NOMO-1 treated with DMSO at 0.1 percent for 48 hours (cell line): Measurements from ENCODE around the gene TNK1.
"Not testable (repeated sequence)": the region's sequence is repeated elsewhere in the genome, so short reads cannot be mapped to it uniquely, and the experiment has no call there.

ENCODE experiments used
- DNase-seq: peaks from one replicate; lab custom pipeline; 2025; ENCODE audit not compliant: unreplicated experiment; lab: John Stamatoyannopoulos, UW

Gene TNK1

DNA sequence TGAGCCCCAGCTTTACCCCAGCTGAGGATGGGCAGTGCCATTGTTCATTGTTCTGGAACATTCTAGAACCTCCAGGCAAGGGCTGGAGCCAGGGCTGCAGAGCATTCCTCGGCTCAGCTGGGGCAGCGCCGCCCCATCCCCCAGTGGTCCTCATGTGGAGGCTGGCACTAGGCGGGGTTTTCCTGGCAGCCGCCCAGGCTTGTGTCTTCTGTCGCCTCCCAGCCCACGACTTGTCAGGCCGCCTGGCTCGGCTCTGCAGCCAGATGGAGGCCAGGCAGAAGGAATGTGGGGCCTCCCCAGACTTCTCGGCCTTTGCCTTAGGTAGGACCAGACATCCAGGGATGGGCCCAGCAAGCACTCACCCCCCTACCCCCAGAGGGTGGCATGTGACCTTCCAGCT lies 25.8 kb upstream of the TNK1 start, which contains the start of gene TMEM95:
Gene TMEM95, plus strand, starts transcription at position 104 of the 400 bp plus-strand sequence. Its CDS starts 49 bp downstream, at position 153.
- no peak for DNase-seq

DNA sequence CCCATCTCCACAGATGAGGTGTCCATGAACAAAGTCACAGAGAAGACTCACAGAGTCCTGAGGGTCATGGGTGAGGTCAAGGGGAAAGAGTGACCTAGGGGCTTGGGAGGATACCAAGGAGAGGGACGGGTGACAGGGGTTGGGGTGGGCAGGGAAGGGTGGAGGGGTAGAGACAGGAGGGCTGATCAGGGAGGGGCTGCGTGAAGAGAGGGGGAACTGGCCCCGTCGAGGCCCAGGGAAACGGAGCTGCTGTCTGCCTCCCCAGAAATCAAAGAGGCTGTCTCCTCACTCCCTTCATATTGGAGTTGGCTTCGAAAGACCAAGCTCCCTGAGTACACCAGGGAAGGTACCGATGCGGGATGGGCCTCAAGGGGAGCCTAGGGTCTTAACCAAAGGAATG lies 25.3 kb upstream of the TNK1 start:
- no peak for DNase-seq

DNA sequence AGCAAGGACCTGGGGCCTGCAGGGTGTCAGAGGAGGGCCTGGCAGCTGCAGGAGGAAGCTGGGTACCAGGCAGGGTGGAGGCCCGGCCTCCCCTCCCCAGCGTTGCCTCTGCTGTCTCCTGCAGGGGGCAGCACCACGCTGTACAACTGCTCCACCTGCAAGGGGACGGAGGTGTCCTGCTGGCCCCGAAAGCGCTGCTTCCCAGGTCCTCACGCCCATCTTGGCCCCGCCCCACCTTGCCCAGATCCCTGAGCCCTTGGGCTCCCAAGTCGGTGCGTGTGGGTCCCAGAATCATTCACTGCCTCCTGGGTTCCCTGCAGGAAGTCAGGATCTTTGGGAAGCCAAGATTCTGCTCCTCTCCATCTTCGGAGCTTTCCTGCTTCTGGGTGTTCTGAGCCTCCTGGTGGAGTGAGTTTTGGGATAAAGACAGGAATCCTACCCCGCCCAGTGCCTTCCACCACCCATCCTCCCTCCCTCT lies 24.8 kb upstream of the TNK1 start:
- DNase-seq: peak; percentile 60

DNA sequence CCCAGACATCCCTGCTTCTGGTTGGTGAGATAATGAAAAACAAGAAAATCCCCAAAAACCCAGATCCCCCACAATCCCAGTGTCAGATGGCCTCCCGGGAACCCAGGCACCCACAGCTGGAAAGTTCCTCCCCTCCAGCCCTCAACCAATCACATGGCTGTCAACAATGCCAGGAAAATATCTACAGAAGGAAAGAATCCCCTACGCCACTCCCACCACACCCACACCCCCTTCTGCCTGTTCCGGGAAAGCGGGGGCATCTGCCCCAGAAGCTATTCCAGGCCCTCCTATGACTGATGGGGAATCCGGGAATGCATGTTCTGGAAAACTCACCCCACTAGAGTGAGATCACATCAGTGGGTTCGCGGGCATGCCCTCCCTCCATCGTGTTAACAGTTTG lies 24.1 kb upstream of the TNK1 start:
- no peak for DNase-seq

DNA sequence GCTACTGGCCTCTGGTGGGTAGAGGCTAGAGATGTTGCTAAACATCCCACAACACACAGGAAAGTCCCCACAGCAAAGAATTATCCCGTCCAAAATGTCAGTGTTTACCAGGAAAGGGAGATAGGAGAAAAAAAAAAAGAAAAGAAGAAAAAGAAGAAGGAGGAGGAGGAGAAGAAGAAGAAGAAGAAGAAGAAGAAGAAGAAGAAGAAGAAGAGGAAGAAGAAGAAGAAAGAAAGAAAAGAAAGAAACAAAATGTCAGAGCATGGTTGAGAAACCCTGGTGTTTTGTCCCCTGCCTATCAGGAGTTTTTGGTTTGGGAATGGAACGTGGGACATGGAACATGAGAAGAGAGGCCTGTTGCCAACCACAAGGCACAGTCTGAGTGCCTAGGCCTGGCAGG lies 23.5 kb upstream of the TNK1 start:
- DNase-seq: no peak

DNA sequence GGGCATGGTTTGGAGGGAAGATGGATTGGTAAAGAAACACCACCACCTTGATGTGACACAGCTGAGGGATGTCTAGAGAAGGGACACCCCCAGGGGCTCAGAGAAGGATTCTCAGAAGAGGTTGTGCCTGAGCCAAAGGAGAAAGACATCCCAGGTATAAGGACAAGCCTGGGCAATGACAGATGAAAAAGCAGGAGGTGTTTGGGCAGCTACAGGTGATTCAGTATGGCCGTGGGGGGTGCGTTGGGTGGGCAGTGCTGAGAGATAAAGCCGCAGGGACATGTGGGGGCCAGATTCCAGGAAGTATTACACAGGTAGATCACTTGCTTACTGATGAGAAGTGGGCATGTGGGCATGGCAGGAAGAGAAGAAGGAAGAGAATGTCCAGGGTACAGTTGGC lies 19.0 kb upstream of the TNK1 start:
- DNase-seq: no peak

DNA sequence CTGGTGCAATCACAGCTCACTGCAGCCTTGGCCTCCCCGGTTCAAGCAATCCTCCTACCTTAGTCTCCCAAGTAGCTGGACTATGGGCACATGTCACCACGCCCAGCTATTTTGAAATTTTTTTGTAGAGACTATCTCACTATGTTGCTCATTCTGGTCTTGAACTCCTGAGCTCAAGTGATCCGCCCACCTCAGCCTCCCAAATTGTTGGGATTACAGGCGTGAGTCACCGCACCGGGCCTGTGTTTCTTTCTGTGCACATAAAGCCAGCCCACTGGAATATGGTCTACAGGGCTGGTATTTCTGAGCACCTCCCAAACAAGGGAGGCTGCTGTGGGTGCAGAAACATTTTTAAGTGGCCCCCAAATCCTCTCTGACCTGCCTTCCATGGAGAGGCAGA lies 17.6 kb upstream of the TNK1 start:
- no peak for DNase-seq

DNA sequence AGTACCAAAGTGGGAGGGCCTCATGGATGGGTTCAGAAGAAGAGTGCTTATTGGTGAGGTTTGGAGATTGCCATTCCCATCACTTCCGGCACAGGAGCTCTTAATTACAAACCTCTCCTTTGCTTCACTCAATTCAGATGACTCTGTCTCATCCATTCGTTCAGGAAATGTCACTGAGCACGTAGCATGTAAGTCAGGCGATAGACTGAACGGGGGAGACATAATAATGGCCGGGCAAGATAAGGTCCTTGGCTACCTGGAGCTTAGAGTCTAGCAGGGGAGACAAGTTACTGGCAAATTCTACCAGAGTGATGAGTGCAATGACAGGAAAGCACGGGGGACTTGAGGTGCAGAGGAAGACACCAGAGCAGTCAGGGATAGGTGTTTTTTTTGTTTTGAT lies 14.9 kb upstream of the TNK1 start:
- not testable (repeated sequence) for DNase-seq

DNA sequence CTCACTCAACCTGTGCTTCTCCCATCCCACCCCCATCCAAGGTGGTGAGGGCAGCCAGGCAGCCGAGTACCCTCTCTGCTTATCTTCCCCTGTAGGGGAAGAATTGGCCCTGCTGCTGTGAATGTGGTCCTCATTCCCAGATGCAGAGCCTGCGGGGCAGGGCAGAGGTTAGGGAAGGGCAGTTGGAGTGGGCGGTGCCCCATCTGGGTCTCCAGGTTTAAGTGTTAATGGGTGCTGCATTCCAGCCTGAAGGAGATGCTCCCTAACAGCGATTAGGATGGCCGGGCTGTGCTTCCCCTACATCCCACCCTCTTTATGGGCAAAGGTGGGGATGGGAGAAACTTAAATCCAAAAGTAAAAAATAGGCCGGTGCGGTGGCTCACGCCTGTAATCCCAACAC lies 13.8 kb upstream of the TNK1 start:
- DNase-seq: no peak

DNA sequence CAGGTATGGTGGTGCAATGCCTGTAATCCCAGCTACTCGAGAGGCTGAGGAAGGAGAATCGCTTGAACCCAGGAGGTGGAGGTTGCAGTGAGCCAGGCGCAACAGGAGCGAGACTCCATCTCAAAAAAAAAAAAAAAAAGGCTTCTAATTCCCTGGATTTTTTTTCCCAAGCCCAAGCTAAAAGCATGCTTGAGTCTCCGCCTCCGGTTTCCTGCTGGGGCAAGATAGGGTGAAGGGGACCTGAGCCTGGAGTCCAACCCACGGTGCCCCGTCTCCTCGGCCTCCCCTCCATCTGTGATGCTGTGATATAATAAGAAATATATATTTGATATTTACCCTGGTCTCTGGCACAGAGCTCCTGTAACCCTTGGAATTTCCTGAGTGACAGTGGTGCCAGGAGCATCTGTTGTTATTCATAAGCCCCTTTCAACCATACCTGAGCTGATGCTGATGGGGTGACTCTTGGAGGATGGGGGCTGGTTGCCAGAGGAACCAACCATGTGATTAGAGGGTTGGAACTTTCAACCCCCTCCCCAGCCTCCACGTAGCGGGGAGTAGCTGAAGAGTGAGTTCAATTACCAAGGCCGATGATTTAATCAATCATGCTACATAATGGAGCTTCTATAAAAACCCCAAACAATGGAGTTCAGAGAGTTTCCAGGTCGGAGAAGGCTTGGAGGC lies 12.8 kb upstream of the TNK1 start:
- DNase-seq: no peak

DNA sequence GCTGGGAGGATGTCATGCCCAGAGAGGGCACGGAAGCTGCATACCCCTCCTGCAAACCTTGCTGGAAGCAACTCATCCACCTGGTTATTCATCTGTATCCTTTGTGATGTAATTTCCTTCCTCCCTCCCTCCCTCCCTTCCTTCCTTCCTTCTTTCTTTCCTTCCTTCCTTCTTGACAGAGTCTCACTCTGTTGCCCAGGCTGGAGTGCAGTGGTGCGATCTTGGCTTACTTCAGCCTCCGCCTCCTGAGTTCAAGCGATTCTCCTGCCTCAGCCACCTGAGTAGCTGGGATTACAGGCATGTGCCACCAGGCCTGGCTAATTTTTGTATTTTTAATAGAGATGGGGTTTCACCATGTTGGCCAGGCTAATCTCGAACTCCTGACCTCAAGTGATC lies 12.3 kb upstream of the TNK1 start:
- DNase-seq: not testable (repeated sequence)

DNA sequence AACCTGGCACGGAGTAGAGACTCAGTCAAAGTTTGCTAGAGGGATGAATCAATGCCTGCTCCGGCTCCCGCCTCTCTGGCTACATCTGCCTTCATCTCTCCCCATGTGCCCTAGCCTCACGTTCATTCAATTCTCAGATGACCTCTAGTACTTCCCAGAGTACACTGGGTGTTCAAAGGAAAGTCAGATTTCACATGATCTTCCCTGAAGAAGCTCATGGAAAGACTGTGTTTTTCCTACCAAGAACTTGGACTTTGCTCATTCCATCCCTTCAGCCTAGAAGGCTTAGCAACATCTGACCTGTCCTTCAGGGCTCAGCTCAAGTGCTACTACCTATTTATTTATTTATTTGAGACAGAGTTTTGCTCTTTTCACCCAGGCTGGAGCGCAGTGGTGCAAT lies 11.1 kb upstream of the TNK1 start:
- no peak for DNase-seq

DNA sequence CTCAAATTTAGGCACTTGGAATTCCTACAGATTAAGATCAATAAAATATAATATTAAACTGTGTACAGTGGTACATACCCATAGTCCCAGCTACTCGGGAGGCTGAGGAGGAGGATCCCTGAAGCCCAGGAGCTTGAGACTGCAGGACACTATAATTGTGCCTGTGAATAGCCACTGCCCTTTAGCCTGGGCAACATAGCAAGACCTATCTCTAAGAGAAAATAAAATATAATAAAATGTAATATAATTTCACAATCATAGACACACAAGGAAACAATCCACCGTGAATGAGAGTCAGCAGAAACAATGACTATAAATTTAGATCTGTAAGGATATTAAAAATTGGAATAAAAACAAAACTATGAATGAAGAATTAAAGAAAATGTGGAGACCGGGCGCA lies 10.0 kb upstream of the TNK1 start:
- no peak for DNase-seq

DNA sequence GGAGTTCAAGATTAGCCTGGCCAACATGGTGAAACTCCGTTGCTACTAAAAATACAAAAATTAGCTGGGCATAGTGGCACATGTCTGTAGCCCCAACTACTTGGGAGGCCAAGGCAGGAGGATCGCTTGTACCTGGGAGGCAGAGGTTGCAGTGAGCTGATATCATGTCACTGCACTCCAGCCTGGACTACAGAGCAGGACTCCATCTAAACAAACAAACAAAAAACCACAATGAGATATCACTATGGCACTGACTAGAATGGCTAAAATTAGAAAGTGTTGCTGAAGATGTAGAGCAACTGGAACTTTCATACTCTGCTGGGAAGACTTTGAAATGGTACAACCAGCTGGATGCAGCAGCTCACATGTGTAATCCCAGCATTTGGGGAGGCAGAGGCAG lies 6.5 kb upstream of the TNK1 start:
- no peak for DNase-seq

DNA sequence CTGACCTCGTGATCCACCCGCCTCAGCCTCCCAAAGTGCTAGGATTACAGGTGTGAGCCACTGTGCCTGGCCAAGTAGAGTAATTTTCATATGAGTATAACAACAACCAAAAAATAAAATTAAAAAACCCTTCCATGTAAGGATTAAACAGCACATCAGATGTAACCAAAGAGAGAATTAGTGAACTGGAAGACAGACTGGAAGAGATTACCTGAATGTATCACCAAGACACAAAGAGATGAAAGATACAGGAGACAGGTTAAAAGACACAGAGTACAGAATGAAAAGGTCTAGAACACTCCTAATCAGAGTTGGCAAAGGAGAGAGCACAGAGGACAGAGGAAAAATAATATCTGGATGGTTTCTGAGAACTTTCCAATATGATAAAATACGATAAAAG lies 1.8 kb upstream of the TNK1 start:
- no peak for DNase-seq

DNA sequence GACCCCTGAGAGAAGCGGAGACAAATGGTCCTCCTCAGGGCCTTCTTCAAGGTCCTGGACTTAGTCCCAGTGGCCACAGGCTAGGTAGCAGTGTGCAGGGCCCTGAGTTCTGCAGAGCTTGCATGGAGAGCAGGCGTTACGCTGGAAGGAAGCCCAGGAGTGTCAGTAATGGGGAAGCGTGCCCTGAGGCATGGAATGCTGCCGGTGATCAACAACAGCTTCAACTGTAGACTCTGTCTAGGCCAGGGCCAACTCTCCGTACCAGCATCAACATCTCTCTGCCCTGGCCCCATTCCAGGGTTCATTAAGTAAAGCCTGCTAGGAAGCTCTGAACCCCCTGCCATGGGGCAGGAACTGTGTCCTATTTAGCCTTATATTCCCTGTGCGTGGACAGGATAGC lies 568 bp upstream of the TNK1 start:
- DNase-seq: no peak

DNA sequence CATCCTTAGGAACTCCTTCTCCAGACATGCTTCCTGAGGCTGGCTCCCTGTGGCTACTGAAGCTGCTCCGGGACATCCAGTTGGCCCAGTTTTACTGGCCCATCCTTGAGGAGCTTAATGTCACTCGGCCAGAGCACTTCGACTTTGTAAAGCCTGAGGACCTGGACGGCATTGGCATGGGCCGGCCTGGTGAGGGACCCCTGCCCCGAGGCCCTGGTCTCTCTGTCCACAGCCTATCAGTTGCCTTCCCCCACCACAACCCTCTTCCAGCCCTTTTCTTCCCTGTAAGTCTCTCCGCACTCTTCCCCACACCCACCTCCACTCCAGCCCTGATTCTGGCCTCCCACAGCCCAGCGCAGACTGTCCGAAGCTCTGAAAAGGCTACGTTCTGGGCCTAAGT lies 2.0 kb downstream of the TNK1 start:
- DNase-seq: no peak

DNA sequence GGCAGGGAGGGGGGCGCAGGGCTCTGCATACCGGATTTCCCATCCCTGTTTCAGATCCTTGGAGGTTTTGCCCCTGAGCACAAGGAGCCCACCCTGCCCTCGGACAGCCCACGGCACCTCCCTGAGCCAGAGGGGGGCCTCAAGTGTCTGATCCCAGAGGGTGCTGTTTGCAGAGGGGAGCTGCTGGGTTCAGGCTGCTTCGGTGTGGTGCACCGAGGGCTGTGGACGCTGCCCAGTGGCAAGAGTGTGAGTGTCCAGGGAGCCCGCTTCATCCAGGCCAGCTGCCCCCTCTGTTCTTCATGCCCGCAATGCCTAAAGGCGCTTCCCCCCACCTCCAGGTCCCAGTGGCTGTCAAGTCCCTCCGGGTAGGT lies 2.5 kb downstream of the TNK1 start:
- DNase-seq: no peak

DNA sequence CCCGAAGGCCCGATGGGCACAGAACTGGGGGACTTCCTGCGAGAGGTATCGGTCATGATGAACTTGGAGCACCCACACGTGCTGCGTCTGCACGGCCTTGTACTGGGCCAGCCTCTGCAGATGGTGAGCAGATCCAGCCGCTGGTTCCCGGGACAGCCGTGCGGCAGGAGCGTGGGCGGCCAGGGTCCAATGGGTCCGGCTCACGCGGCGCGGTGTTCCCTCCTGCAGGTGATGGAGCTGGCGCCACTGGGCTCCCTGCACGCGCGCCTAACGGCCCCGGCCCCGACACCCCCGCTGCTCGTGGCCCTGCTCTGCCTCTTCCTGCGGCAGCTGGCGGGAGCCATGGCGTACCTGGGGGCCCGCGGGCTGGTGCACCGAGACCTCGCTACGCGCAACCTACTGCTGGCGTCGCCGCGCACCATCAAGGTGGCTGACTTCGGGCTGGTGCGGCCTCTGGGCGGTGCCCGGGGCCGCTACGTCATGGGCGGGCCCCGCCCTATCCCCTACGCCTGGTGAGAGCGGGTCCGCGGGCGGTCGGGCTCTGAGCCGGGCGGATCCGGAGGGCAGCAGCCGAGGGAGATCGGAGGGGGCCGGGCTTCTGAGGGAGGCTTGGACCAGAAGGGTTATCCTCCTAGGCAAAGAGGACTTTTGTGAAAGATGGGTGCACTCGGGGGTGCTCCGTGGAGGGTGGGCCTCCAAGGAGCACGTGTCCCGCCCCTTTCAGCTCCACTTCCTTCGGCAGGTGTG lies 3.0 kb downstream of the TNK1 start:
- peak; percentile 17 for DNase-seq

DNA sequence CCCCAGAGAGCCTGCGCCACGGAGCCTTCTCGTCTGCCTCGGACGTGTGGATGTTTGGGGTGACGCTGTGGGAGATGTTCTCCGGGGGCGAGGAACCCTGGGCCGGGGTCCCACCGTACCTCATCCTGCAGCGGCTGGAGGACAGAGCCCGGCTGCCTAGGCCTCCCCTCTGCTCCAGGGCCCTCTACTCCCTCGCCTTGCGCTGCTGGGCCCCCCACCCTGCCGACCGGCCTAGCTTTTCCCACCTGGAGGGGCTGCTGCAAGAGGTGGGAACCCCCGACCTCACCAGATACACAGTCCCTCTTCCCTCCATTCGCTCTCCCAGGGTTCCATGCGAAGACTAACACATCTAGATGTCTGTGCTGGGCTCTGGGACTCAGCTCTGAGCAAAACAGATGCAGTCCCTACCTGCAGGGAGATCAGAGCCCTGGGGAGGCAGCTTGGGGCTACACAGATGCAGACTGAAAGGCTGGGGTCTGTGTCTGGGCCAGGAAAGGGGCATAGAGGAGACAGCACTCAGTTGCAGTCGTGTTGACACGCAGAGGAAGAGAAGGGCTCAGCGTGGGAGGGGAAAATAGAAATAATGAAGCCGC lies 3.7 kb downstream of the TNK1 start:
- DNase-seq: no peak

DNA sequence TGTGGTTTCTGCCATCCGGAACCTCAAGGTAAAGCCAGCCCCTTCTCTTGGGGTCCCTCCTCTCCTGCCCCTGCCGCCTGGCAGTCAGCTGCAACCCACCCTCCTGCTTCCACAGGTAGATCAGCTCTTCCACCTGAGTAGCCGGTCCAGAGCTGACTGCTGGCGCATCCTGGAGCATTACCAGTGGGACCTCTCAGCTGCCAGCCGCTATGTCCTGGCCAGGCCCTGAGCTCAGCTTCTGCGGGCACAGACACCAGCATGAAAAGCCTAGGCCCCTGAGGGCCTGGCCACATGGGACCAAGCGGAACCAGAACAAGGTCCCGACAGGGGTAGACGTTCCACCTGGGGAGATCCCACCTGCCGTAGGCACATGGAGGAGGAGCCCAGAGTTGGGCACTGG lies 8.0 kb downstream of the TNK1 start:
- no peak for DNase-seq
